ENCODE measurements around the gene LMO1.

LMO1 gene

GRCh38 chr11:8288166-8288772 lies 24.6 kb upstream of the LMO1 start:
- no peak for TF ChIP-seq CTCF (IDR thresholded peaks at IDR 0.05; ENCODE audit: low read length, missing control alignments)
- no peak overlapping the region for H3K4me3 ChIP-seq (replicated peaks; ENCODE audit: low read depth, low read length)
- DNase-seq (ENCODE audit: low read depth), result no peak

- no peak overlapping the region for H3K4me3 ChIP-seq (replicated peaks; ENCODE audit: low read depth, low read length)
These were observed 24.0 kb upstream of the LMO1 start for GRCh38 chr11:8287703-8288102.

GRCh38 chr11:8287297-8287696 lies 23.6 kb upstream of the LMO1 start:
- TF ChIP-seq CTCF (IDR thresholded peaks at IDR 0.05; ENCODE audit: low read length, missing control alignments), result no peak
- H3K4me3 ChIP-seq (replicated peaks; ENCODE audit: low read depth, low read length), result no peak overlapping the region
- no peak for DNase-seq (ENCODE audit: low read depth)

More at GRCh38 chr11:8287703-8288102, 24.0 kb upstream of the LMO1 start:
- no peak for TF ChIP-seq CTCF (IDR thresholded peaks at IDR 0.05; ENCODE audit: low read length, missing control alignments)
- no peak for DNase-seq (ENCODE audit: low read depth)

- no peak for DNase-seq (ENCODE audit: low read depth)
- no peak for TF ChIP-seq CTCF (IDR thresholded peaks at IDR 0.05; ENCODE audit: low read length, missing control alignments)
These were observed 23.2 kb upstream of the LMO1 start for GRCh38 chr11:8286886-8287285.

GRCh38 chr11:8285796-8286195 lies 22.1 kb upstream of the LMO1 start:
- no peak for DNase-seq (ENCODE audit: low read depth)
- no peak overlapping the region for H3K4me3 ChIP-seq (replicated peaks; ENCODE audit: low read depth, low read length)
- no peak for TF ChIP-seq CTCF (IDR thresholded peaks at IDR 0.05; ENCODE audit: low read length, missing control alignments)

More at GRCh38 chr11:8286886-8287285, 23.2 kb upstream of the LMO1 start:
- H3K4me3 ChIP-seq (replicated peaks; ENCODE audit: low read depth, low read length), result no peak overlapping the region

GRCh38 chr11:8285228-8285627 lies 21.6 kb upstream of the LMO1 start:
- no peak overlapping the region for H3K4me3 ChIP-seq (replicated peaks; ENCODE audit: low read depth, low read length)
- DNase-seq (ENCODE audit: low read depth), result no peak
- TF ChIP-seq CTCF (IDR thresholded peaks at IDR 0.05; ENCODE audit: low read length, missing control alignments), result no peak

Data from fibroblast of pulmonary artery (primary cell).